Vagina (tissue), 2 donors: ENCODE data around the gene PTGER3. TPM values are rescaled to one million over a fixed set of nuclear protein-coding genes. Genes with fewer than 3 reads are reported as not detected.

Experiments
- DNase-seq, 2 donors: peaks; one replicate each; pipeline ENCODE4 v3.0.0-alpha.2; 2017; ENCODE audit errors: extremely low spot score in 2 of 2
- H3K27ac ChIP-seq: fragments of 200-600 bp; sonication (generic); one replicate; pipeline ENCODE4 v1.5.1; 2019
- H3K27me3 ChIP-seq: fragments of 200-600 bp; sonication (generic); one replicate; pipeline ENCODE4 v1.5.1; 2019
- H3K36me3 ChIP-seq, 2 donors: fragments of 200-600 bp; sonication (generic); one replicate each; pipeline ENCODE4 v1.5.1; 2017 to 2019
- H3K4me1 ChIP-seq: fragments of 200-600 bp; sonication (generic); one replicate; pipeline ENCODE4 v1.5.1; 2019
- H3K4me3 ChIP-seq, 2 donors: fragments of 200-600 bp; sonication (generic); 1 replicate in 1 of 2; 2 replicates in 1 of 2; pipeline ENCODE4 v1.5.1; 2016 to 2019
- H3K9me3 ChIP-seq: fragments of 200-600 bp; sonication (generic); one replicate; pipeline ENCODE4 v1.5.1; 2019
- CTCF ChIP-seq, 3 experiments: fragments of 450-650 bp in 2 of 3; fragments of 200-600 bp in 1 of 3; sonication (generic) in 1 of 3; IDR thresholded peaks; one replicate each; pipeline ENCODE4 v1.5.1; 2017 to 2019; ENCODE audit warnings: antibody characterized with exemption in 3 of 3, mild to moderate bottlenecking in 2 of 3, moderate library complexity in 2 of 3
- POLR2A ChIP-seq, 2 donors: fragments of 450-650 bp; IDR thresholded peaks; one replicate each; pipeline ENCODE4 v1.6.1; 2017; ENCODE audit warnings: antibody characterized with exemption in 2 of 2, mild to moderate bottlenecking in 2 of 2, moderate library complexity in 2 of 2
- POLR2AphosphoS5 ChIP-seq, 2 donors: sonication (generic); formaldehyde crosslinking; IDR thresholded peaks; one replicate each; pipeline ENCODE4 v1.9.0; 2017; ENCODE audit warnings: antibody characterized with exemption in 2 of 2, mild to moderate bottlenecking in 2 of 2, low read depth in 1 of 2; ENCODE audit not compliant: insufficient read depth in 1 of 2
- intact Hi-C: fragments of 100-400 bp; cut with DNase I; formaldehyde crosslinking; loops from one replicate; pipeline ENCODE4 v1.15.1; 2023
- total RNA-seq: library from RNA; depleted of rRNA; stranded (reverse); fragments of >200 nt; gene quantifications from one replicate; pipeline ENCODE4 v1.2.3, GENCODE V29; 2016

The PTGER3 gene
- total RNA-seq, 1 donor from 2014 or later = 17.7 TPM

- Histone ChIP-seq H3K36me3 (no peaks in the 10 kb centered on the region), H3K9me3 (no peaks in the 10 kb centered on the region), H3K27me3 (no peaks in the 10 kb centered on the region), H3K4me3 (no peak overlapping the region), H3K4me1 (no peaks in the 10 kb centered on the region), H3K27ac (no peak overlapping the region)
- no peak for TF ChIP-seq CTCF (IDR thresholded peaks at IDR 0.05)
- TF ChIP-seq POLR2AphosphoS5 (IDR thresholded peaks at IDR 0.05; ENCODE audit: insufficient read depth in 1 of 2, low read depth in 1 of 2) = no peak
- TF ChIP-seq POLR2A (IDR thresholded peaks at IDR 0.05) = no peak
- intact Hi-C loops = no loop called here
- DNase-seq = no peak
These were observed 28.2 kb downstream of the PTGER3 start for GRCh38 chr1:71019233-71019969.

GRCh38 chr1:71018791-71019190, 28.8 kb downstream of the PTGER3 start:
- H3K4me1 ChIP-seq = no peaks in the 10 kb centered on the region
- no peak overlapping the region for H3K27ac ChIP-seq
- no peak for DNase-seq
- TF ChIP-seq CTCF (IDR thresholded peaks at IDR 0.05) = no peak
- intact Hi-C loops = no loop called here
- no peaks in the 10 kb centered on the region for H3K9me3 ChIP-seq
- H3K36me3 ChIP-seq = no peaks in the 10 kb centered on the region
- H3K27me3 ChIP-seq = no peaks in the 10 kb centered on the region
- H3K4me3 ChIP-seq = no peak overlapping the region

GRCh38 chr1:71015745-71016144, 31.9 kb downstream of the PTGER3 start:
- no peak overlapping the region for H3K4me3 ChIP-seq
- no peak for TF ChIP-seq CTCF (IDR thresholded peaks at IDR 0.05)
- no peak for TF ChIP-seq POLR2A (IDR thresholded peaks at IDR 0.05)
- no peak for TF ChIP-seq POLR2AphosphoS5 (IDR thresholded peaks at IDR 0.05; ENCODE audit: insufficient read depth in 1 of 2, low read depth in 1 of 2)
- H3K27ac ChIP-seq = no peak overlapping the region
- no peaks in the 10 kb centered on the region for H3K9me3 ChIP-seq
- DNase-seq = no peak
- H3K36me3 ChIP-seq = no peaks in the 10 kb centered on the region
- H3K4me1 ChIP-seq = no peaks in the 10 kb centered on the region
- intact Hi-C loops = no loop called here
- H3K27me3 ChIP-seq = no peaks in the 10 kb centered on the region

- Histone ChIP-seq H3K27ac (no peak overlapping the region), H3K4me1 (no peaks in the 10 kb centered on the region), H3K4me3 (no peak overlapping the region), H3K9me3 (no peaks in the 10 kb centered on the region), H3K36me3 (no peaks in the 10 kb centered on the region), H3K27me3 (no peaks in the 10 kb centered on the region)
- TF ChIP-seq CTCF (IDR thresholded peaks at IDR 0.05) = no peak
- no peak for TF ChIP-seq POLR2A (IDR thresholded peaks at IDR 0.05)
- no peak for TF ChIP-seq POLR2AphosphoS5 (IDR thresholded peaks at IDR 0.05; ENCODE audit: insufficient read depth in 1 of 2, low read depth in 1 of 2)
- no peak for DNase-seq
- intact Hi-C loops = no loop called here
These were observed 33.4 kb downstream of the PTGER3 start for GRCh38 chr1:71014178-71014579.

GRCh38 chr1:71002709-71003475, 44.7 kb downstream of the PTGER3 start:
- Histone ChIP-seq H3K4me1 (no peaks in the 10 kb centered on the region), H3K9me3 (no peaks in the 10 kb centered on the region), H3K4me3 (no peak overlapping the region), H3K27me3 (no peaks in the 10 kb centered on the region), H3K36me3 (no peaks in the 10 kb centered on the region), H3K27ac (no peak overlapping the region)
- no peak for TF ChIP-seq POLR2AphosphoS5 (IDR thresholded peaks at IDR 0.05; ENCODE audit: insufficient read depth in 1 of 2, low read depth in 1 of 2)
- TF ChIP-seq POLR2A (IDR thresholded peaks at IDR 0.05) = no peak
- no peak for TF ChIP-seq CTCF (IDR thresholded peaks at IDR 0.05)
- DNase-seq = no peak
- intact Hi-C loops = no loop called here
